GM12892 (cell line): ENCODE results near the gene AOPEP.

ENCODE experiments used
- POLR2A ChIP-seq: IDR thresholded peaks from 2 replicates; pipeline ENCODE4 v1.6.1; 2011; ENCODE audit warnings: low read depth, low read length, control low read depth
- POLR2AphosphoS5 ChIP-seq: IDR thresholded peaks from 2 replicates; pipeline ENCODE4 v1.6.1; 2011; ENCODE audit warnings: low read depth, low read length, control low read depth
- TAF1 ChIP-seq: IDR thresholded peaks from 2 replicates; pipeline ENCODE4 v1.6.1; 2011; ENCODE audit warnings: low read depth, mild to moderate bottlenecking, control low read depth, low read length, borderline replicate concordance

GRCh38 chr9:94907264-94907936 lies 180.9 kb downstream of the AOPEP start:
- TF ChIP-seq POLR2A (no peak), TAF1 (no peak), POLR2AphosphoS5 (no peak)
